SK-N-SH treated with all-trans-retinoic acid at 6 μM for 48 hours (cell line): ENCODE results near the gene PPP1R12A.

Source experiments
- ATAC-seq: fragments of 200-7000 bp; cut with Tn5 transposase; 3 replicates; pipeline ENCODE4 v1.9.1; 2020; ENCODE audit warnings: mild to moderate bottlenecking, moderate library complexity
- ARNTL ChIP-seq: fragments of 450-650 bp; formaldehyde crosslinking; IDR thresholded peaks from 2 replicates; pipeline ENCODE4 v1.5.0; 2020; ENCODE audit warnings: low read depth, mild to moderate bottlenecking, moderate library complexity, borderline replicate concordance
- BACH2 ChIP-seq: fragments of 250-450 bp; sonication (Bioruptor Pico); IDR thresholded peaks from 2 replicates; pipeline ENCODE4 v1.9.0; 2021; ENCODE audit warnings: mild to moderate bottlenecking, borderline replicate concordance
- CSDC2 ChIP-seq: fragments of 250-450 bp; sonication (Bioruptor Pico); IDR thresholded peaks from 2 replicates; pipeline ENCODE4 v1.5.0; 2020; ENCODE audit warnings: mild to moderate bottlenecking, moderate library complexity
- ESRRG ChIP-seq: fragments of 250-450 bp; sonication (Bioruptor Pico); IDR thresholded peaks from 2 replicates; pipeline ENCODE4 v1.6.1; 2021; ENCODE audit warnings: mild to moderate bottlenecking
- GLIS3 ChIP-seq: fragments of 250-450 bp; sonication (Bioruptor Pico); IDR thresholded peaks from 2 replicates; pipeline ENCODE4 v1.5.0; 2020; ENCODE audit warnings: mild to moderate bottlenecking, moderate library complexity
- ISL1 ChIP-seq: fragments of 250-450 bp; sonication (Bioruptor Pico); IDR thresholded peaks from 2 replicates; pipeline ENCODE4 v2.1.2; 2022; ENCODE audit warnings: mild to moderate bottlenecking, moderate library complexity
- PPARA ChIP-seq: fragments of 250-450 bp; sonication (Bioruptor Pico); IDR thresholded peaks from 2 replicates; pipeline ENCODE4 v1.5.0; 2020; ENCODE audit warnings: mild to moderate bottlenecking, borderline replicate concordance
- RARB ChIP-seq: fragments of 250-450 bp; sonication (Bioruptor Pico); IDR thresholded peaks from 2 replicates; pipeline ENCODE4 v1.8.0; 2021; ENCODE audit warnings: mild to moderate bottlenecking, moderate library complexity
- SNAI2 ChIP-seq: fragments of 250-450 bp; sonication (Bioruptor Pico); IDR thresholded peaks from 2 replicates; pipeline ENCODE4 v1.5.0; 2020; ENCODE audit warnings: mild to moderate bottlenecking, moderate library complexity
- TCF4 ChIP-seq: fragments of 250-450 bp; sonication (Bioruptor Pico); IDR thresholded peaks from 2 replicates; pipeline ENCODE4 v1.8.0; 2021; ENCODE audit warnings: mild to moderate bottlenecking, moderate library complexity, borderline replicate concordance
- TOX ChIP-seq: fragments of 250-450 bp; sonication (Bioruptor Pico); IDR thresholded peaks from 2 replicates; pipeline ENCODE4 v1.8.0; 2021; ENCODE audit warnings: mild to moderate bottlenecking, moderate library complexity, borderline replicate concordance
- ZFP3 ChIP-seq: fragments of 250-450 bp; sonication (Bioruptor Pico); IDR thresholded peaks from 2 replicates; pipeline ENCODE4 v1.5.0; 2020; ENCODE audit warnings: mild to moderate bottlenecking, moderate library complexity
- ZFP30 ChIP-seq: fragments of 450-650 bp; formaldehyde crosslinking; IDR thresholded peaks from 2 replicates; pipeline ENCODE4 v1.5.0; 2022; ENCODE audit warnings: mild to moderate bottlenecking, moderate library complexity
- ZNF70 ChIP-seq: fragments of 450-650 bp; formaldehyde crosslinking; IDR thresholded peaks from 2 replicates; pipeline ENCODE4 v1.5.0; 2020; ENCODE audit warnings: mild to moderate bottlenecking, moderate library complexity
- ZNF8 ChIP-seq: fragments of 450-650 bp; formaldehyde crosslinking; IDR thresholded peaks from 2 replicates; pipeline ENCODE4 v1.5.0; 2020; ENCODE audit warnings: mild to moderate bottlenecking, moderate library complexity
- TF ChIP-seq, protein P1 (sequence below): fragments of 250-450 bp; sonication (Bioruptor Pico); IDR thresholded peaks from 2 replicates; pipeline ENCODE4 v1.8.0; 2020; ENCODE audit warnings: mild to moderate bottlenecking, moderate library complexity, borderline replicate concordance
- TF ChIP-seq, protein P2 (sequence below): fragments of 250-450 bp; sonication (Bioruptor Pico); IDR thresholded peaks from 2 replicates; pipeline ENCODE4 v1.5.1; 2020; ENCODE audit warnings: low read depth, mild to moderate bottlenecking, moderate library complexity
- TF ChIP-seq, protein P3 (sequence below): fragments of 250-450 bp; sonication (Bioruptor Pico); IDR thresholded peaks from 2 replicates; pipeline ENCODE4 v1.5.0; 2020; ENCODE audit warnings: mild to moderate bottlenecking, moderate library complexity

The PPP1R12A gene

DNA sequence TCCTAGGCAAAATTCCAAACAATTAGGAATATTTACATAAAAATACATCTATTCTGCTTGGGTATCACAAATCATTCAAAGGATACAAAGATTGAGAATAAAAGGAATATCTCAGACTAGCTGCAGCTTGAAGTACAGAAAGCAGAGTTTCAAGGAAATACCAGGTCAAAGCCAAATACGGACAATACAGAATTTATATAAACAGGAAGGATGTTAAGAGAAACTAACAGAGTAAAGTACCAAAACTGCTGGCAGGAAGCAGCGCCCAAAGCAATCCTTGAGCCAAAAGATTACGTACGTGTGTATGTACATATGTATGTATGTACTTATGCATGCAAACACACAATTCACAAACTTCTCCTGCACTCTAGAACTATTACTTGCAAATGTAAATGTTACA, 86.6 kb downstream of the PPP1R12A start (continued):
- TF ChIP-seq, protein P1, sequence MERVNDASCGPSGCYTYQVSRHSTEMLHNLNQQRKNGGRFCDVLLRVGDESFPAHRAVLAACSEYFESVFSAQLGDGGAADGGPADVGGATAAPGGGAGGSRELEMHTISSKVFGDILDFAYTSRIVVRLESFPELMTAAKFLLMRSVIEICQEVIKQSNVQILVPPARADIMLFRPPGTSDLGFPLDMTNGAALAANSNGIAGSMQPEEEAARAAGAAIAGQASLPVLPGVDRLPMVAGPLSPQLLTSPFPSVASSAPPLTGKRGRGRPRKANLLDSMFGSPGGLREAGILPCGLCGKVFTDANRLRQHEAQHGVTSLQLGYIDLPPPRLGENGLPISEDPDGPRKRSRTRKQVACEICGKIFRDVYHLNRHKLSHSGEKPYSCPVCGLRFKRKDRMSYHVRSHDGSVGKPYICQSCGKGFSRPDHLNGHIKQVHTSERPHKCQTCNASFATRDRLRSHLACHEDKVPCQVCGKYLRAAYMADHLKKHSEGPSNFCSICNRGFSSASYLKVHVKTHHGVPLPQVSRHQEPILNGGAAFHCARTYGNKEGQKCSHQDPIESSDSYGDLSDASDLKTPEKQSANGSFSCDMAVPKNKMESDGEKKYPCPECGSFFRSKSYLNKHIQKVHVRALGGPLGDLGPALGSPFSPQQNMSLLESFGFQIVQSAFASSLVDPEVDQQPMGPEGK (CRISPR knock-in tag), result no peak
- TF ChIP-seq TCF4 (CRISPR knock-in tag), result no peak
- TF ChIP-seq, all 23 proteins: peak for 0

DNA sequence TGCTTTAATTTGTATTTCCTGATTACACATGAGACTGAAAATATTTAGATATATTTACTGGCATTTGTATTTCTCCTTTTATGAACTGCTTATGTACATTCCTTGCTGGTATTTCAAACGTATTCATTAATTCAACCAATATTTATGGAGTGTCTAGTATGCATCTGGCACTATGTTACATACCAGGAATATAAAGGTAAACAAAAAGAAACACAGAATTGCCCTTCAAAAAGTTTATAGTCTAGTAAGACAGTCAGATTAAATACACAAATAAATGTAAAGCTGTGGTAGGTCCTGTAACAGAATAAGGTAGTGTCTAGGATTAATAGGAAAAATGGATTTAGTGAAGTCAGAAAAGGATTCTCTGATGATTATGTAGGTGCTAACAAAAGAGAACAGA, 87.5 kb downstream of the PPP1R12A start:
- no peak for ATAC-seq

DNA sequence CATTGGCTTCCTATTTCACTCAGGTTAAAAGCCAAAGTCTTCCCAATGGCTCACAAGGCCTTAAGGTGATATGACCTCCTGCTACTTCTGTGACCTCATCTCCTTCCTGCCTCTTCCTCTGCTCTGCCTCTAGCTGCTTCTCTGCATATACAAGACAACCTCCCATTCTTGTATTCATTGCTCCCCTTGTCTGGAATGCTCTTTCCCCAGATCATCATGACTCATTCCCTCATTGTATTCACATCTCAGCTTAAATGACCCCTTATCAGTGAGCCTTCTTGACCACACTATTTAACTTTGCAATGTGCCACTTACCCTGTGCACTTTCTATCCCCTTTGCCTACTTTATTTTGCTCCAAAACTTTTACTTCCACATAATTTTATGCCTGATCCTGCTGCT, 90.2 kb downstream of the PPP1R12A start:
- peak; percentile 95 for ATAC-seq
- TF ChIP-seq ZFP30 (CRISPR knock-in tag), result no peak
- TF ChIP-seq ISL1 (CRISPR knock-in tag), result peak; percentile 76
- TF ChIP-seq, protein P1 (CRISPR knock-in tag), result 0 out of 2 replicates have a peak, but pooled peaks have one; percentile 38

More for the DNA sequence above, 87.5 kb downstream of the PPP1R12A start:
- TF ChIP-seq PPARA (no peak), ARNTL (CRISPR knock-in tag) (no peak), SNAI2 (CRISPR knock-in tag) (no peak), CSDC2 (CRISPR knock-in tag) (no peak), BACH2 (CRISPR knock-in tag) (no peak), ZNF8 (CRISPR knock-in tag) (no peak), ZFP3 (CRISPR knock-in tag) (no peak), GLIS3 (CRISPR knock-in tag) (no peak), ZNF70 (CRISPR knock-in tag) (no peak), TOX (no peak), ISL1 (CRISPR knock-in tag) (no peak)
- TF ChIP-seq, protein P2, sequence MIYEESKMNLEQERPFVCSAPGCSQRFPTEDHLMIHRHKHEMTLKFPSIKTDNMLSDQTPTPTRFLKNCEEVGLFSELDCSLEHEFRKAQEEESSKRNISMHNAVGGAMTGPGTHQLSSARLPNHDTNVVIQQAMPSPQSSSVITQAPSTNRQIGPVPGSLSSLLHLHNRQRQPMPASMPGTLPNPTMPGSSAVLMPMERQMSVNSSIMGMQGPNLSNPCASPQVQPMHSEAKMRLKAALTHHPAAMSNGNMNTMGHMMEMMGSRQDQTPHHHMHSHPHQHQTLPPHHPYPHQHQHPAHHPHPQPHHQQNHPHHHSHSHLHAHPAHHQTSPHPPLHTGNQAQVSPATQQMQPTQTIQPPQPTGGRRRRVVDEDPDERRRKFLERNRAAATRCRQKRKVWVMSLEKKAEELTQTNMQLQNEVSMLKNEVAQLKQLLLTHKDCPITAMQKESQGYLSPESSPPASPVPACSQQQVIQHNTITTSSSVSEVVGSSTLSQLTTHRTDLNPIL (CRISPR knock-in tag), result no peak
- TF ChIP-seq, protein P1 (CRISPR knock-in tag), result no peak
- TF ChIP-seq, protein P3, sequence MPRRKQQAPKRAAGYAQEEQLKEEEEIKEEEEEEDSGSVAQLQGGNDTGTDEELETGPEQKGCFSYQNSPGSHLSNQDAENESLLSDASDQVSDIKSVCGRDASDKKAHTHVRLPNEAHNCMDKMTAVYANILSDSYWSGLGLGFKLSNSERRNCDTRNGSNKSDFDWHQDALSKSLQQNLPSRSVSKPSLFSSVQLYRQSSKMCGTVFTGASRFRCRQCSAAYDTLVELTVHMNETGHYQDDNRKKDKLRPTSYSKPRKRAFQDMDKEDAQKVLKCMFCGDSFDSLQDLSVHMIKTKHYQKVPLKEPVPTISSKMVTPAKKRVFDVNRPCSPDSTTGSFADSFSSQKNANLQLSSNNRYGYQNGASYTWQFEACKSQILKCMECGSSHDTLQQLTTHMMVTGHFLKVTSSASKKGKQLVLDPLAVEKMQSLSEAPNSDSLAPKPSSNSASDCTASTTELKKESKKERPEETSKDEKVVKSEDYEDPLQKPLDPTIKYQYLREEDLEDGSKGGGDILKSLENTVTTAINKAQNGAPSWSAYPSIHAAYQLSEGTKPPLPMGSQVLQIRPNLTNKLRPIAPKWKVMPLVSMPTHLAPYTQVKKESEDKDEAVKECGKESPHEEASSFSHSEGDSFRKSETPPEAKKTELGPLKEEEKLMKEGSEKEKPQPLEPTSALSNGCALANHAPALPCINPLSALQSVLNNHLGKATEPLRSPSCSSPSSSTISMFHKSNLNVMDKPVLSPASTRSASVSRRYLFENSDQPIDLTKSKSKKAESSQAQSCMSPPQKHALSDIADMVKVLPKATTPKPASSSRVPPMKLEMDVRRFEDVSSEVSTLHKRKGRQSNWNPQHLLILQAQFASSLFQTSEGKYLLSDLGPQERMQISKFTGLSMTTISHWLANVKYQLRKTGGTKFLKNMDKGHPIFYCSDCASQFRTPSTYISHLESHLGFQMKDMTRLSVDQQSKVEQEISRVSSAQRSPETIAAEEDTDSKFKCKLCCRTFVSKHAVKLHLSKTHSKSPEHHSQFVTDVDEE, result no peak

DNA sequence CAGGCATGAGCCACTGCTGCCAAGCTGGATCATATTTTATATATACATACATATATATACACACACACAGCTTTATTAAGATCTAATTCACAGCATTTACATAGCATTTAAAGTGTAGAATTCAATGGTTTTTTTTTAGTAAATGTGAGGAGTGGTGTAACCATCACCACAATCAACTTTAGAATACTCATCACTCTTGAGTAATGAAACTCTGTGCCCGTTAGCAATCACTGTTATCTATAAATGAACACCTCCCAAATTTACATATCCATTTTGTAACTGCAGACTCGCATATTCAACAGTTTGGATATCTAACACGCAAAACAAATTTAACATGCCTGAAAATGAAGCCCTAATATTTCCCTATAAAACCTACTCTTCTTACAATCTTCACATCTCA, 90.9 kb downstream of the PPP1R12A start:
- no peak for ATAC-seq
- TF ChIP-seq ZNF8 (CRISPR knock-in tag) (no peak), ISL1 (CRISPR knock-in tag) (no peak), ESRRG (no peak), TOX (no peak), ZFP3 (CRISPR knock-in tag) (no peak), RARB (no peak)
- TF ChIP-seq, protein P2 (CRISPR knock-in tag), result no peak
